ENCODE results near the gene DEPP1.

DEPP1 gene

DNA sequence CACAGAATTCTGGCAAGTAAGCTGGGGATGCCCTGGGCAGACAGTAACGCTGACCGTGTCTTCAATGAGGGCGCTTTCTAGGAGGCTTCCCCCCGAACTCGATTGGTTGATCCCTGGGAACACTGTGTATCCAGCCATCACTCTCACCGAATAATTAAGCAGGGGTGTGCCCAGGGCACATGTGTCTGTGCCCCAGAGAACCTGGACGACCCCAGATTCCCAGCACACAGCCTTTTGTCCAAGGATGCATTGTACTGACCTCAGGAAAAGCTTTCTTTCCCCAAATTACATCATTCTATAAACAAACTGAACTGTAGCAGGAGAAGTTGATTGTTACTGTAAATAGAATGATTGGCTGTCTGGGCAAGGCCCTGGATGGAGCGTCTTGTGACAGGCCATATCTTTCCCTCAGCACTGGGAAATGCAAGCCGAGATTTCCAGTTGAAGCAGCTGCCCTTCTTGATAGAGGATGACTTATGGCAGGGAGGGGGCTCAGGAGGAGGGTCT is 6.6 kb upstream of the DEPP1 start:
- Histone ChIP-seq H3K9ac (ENCODE audit: low read length) (no peak overlapping the region), H3K4me2 (ENCODE audit: low read depth, low read length, poor library complexity, severe bottlenecking) (no peak overlapping the region), H4K20me1 (ENCODE audit: low read depth, low read length) (no peaks in the 10 kb centered on the region), H3K27me3 (ENCODE audit: low read length) (no peaks in the 10 kb centered on the region), H3K9me3 (ENCODE audit: insufficient read depth, low read length) (no peaks in the 10 kb centered on the region), H3K9me2 (replicated peaks; ENCODE audit: insufficient read depth, low read length) (no peaks in the 10 kb centered on the region), H3K4me3 (ENCODE audit: insufficient read depth, low read length, poor library complexity, severe bottlenecking) (no peak overlapping the region), H2AFZ (ENCODE audit: low read depth, low read length, severe bottlenecking) (no peak overlapping the region), H3F3A (ENCODE audit: insufficient read depth) (no peaks in the 10 kb centered on the region), H3K36me3 (ENCODE audit: low read length) (no peaks in the 10 kb centered on the region), H3K27ac (ENCODE audit: low read depth, low read length) (no peak overlapping the region), H3K79me2 (ENCODE audit: insufficient read depth, low read length) (no peaks in the 10 kb centered on the region)
- TF ChIP-seq EZH2phosphoT487 (conservative IDR thresholded peaks at IDR 0.05; ENCODE audit: low read length) (no peak), CTCF (IDR thresholded peaks at IDR 0.05; ENCODE audit: insufficient read depth, low read length, poor library complexity, severe bottlenecking) (no peak)

DNA sequence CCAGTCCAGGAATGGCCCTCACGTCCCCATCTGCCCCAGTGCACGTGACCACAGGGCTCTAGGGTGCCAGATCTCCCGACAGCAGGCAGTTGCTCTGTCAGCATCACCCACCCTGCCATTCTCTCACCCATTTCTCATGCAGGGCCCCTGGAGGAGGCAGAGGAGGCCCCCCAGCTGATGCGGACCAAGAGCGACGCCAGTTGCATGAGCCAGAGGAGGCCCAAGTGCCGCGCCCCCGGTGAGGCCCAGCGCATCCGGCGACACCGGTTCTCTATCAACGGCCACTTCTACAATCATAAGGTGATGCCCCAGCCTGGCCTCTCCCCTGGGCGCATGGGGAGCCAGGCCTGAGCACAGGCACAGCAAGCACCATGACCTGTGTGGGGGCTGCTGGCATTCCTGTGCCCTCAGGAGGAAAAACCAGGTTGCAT is 6.1 kb upstream of the DEPP1 start:
- Histone ChIP-seq H2AFZ (ENCODE audit: low read depth, low read length, severe bottlenecking) (no peak overlapping the region), H3K27ac (ENCODE audit: low read depth, low read length) (no peak overlapping the region)
- TF ChIP-seq EZH2phosphoT487 (conservative IDR thresholded peaks at IDR 0.05; ENCODE audit: low read length) = no peak
- no peak for TF ChIP-seq CTCF (IDR thresholded peaks at IDR 0.05; ENCODE audit: insufficient read depth, low read length, poor library complexity, severe bottlenecking)

DNA sequence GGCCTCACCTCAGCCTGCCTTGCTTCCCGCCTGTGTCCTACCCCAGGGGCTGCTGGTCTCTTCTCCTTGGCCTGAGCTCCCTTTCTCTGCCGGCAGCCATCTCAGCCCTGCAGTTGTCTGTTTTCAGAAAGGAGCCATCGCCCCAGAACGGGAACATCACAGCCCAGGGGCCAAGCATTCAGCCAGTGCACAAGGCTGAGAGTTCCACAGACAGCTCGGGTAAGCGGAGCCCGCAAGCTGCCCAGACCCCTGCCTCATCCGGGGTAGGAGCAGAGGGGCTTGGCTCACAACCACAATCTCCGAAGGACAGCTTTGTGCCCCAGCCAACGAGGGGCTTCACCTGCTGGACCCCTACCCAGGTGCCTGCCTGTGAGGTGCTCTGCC is 5.3 kb upstream of the DEPP1 start:
- Histone ChIP-seq H3K4me3 (ENCODE audit: insufficient read depth, low read length, poor library complexity, severe bottlenecking) (no peak overlapping the region), H3K27me3 (ENCODE audit: low read length) (no peaks in the 10 kb centered on the region), H3K4me2 (ENCODE audit: low read depth, low read length, poor library complexity, severe bottlenecking) (no peak overlapping the region), H4K20me1 (ENCODE audit: low read depth, low read length) (no peaks in the 10 kb centered on the region), H3K79me2 (ENCODE audit: insufficient read depth, low read length) (no peaks in the 10 kb centered on the region), H3K36me3 (ENCODE audit: low read length) (no peaks in the 10 kb centered on the region), H2AFZ (ENCODE audit: low read depth, low read length, severe bottlenecking) (no peak overlapping the region), H3K27ac (ENCODE audit: low read depth, low read length) (no peak overlapping the region), H3F3A (ENCODE audit: insufficient read depth) (no peaks in the 10 kb centered on the region), H3K9me3 (ENCODE audit: insufficient read depth, low read length) (no peaks in the 10 kb centered on the region), H3K9me2 (replicated peaks; ENCODE audit: insufficient read depth, low read length) (no peaks in the 10 kb centered on the region), H3K9ac (ENCODE audit: low read length) (no peak overlapping the region)
- TF ChIP-seq EZH2phosphoT487 (conservative IDR thresholded peaks at IDR 0.05; ENCODE audit: low read length) (no peak), CTCF (IDR thresholded peaks at IDR 0.05; ENCODE audit: insufficient read depth, low read length, poor library complexity, severe bottlenecking) (no peak)

More for the DNA sequence above, 6.1 kb upstream of the DEPP1 start:
- Histone ChIP-seq H4K20me1 (ENCODE audit: low read depth, low read length) (no peaks in the 10 kb centered on the region), H3K4me2 (ENCODE audit: low read depth, low read length, poor library complexity, severe bottlenecking) (no peak overlapping the region), H3K36me3 (ENCODE audit: low read length) (no peaks in the 10 kb centered on the region), H3K27me3 (ENCODE audit: low read length) (no peaks in the 10 kb centered on the region), H3K9me3 (ENCODE audit: insufficient read depth, low read length) (no peaks in the 10 kb centered on the region), H3F3A (ENCODE audit: insufficient read depth) (no peaks in the 10 kb centered on the region), H3K4me3 (ENCODE audit: insufficient read depth, low read length, poor library complexity, severe bottlenecking) (no peak overlapping the region), H3K9ac (ENCODE audit: low read length) (no peak overlapping the region), H3K9me2 (replicated peaks; ENCODE audit: insufficient read depth, low read length) (no peaks in the 10 kb centered on the region), H3K79me2 (ENCODE audit: insufficient read depth, low read length) (no peaks in the 10 kb centered on the region)

All from SU-DHL-6 (cell line).